ENCODE measurements around the gene LSM14B.
"Not testable (repeated sequence)": the region's sequence is repeated elsewhere in the genome, so short reads cannot be mapped to it uniquely, and the experiment has no call there.

LSM14B gene

GRCh38 chr20:62121776-62122653 is at the start of gene LSM14B:
TSS of gene LSM14B (plus strand) at chr20:62122475. CDS start at chr20:62122667, 192 bp downstream.
- peak; percentile 97 for DNase-seq

GRCh38 chr20:62073323-62073722 is 49.0 kb upstream of the LSM14B start:
- DNase-seq = no peak

- no peak for DNase-seq
These were observed 43.1 kb upstream of the LSM14B start for GRCh38 chr20:62079166-62079565.

GRCh38 chr20:62080249-62080990 is 41.9 kb upstream of the LSM14B start:
- no peak for DNase-seq

DNA sequence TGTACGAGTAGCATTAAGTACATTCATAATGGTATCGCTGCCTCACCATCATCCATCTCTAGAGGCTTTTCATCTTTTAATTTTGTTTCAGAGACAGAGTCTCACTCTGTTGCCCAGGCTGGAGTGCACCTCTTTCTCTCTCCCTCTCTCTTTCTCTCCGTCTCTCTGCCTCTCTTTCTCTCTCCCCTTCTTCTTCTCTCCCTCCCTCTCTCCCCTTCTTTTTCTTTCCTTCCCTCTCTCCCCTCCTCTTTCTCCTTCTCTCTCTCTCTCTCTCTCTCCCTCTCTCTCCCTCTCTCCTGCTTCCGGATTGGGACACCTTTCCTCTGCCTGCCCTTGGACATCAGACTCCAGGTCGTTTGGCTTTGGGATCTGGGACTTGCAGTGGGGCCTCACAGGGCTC is 39.0 kb upstream of the LSM14B start:
- DNase-seq = no peak

DNA sequence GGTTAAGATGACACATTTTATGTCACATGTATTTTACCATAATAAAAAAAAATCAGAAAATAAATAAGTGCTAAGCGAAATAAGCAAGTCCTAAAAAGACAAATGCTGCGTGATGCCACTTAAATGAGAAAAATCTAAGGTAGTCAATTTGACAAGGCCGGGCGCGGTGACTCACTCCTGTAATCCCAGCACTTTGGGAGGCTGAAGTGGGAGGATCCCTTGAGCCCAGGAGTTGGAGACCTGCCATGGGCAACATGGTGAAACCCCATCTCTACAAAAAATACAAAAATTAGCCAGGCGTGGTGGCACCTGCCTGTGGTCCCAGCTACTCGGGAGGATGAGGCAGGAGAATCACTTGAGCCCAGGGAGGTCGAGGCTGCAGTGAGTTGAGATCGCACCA is 38.1 kb upstream of the LSM14B start:
- DNase-seq = not testable (repeated sequence)

DNA sequence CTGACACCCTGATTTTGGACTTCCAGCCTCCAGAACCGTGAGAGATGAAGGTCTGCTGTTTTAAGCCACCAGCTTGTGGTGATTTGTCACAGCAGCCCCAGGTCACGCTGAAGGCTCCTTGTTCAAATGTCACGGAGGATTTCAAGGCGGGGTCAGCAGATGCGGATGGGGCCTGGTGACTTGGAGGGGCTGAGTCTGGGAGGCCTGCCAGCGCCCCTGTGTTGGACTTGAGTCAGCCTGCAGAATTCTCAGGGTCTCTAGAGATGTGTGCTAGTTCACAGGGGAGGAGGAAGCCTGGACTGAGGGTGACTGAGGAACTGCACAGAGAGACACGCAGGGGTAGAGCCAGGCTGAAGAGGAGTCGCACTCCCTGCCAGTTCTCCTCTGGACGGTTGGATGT is 37.1 kb upstream of the LSM14B start:
- DNase-seq = no peak

GRCh38 chr20:62087227-62087626 is 35.0 kb upstream of the LSM14B start:
- DNase-seq = no peak

GRCh38 chr20:62087632-62088031 is 34.6 kb upstream of the LSM14B start:
- no peak for DNase-seq

DNA sequence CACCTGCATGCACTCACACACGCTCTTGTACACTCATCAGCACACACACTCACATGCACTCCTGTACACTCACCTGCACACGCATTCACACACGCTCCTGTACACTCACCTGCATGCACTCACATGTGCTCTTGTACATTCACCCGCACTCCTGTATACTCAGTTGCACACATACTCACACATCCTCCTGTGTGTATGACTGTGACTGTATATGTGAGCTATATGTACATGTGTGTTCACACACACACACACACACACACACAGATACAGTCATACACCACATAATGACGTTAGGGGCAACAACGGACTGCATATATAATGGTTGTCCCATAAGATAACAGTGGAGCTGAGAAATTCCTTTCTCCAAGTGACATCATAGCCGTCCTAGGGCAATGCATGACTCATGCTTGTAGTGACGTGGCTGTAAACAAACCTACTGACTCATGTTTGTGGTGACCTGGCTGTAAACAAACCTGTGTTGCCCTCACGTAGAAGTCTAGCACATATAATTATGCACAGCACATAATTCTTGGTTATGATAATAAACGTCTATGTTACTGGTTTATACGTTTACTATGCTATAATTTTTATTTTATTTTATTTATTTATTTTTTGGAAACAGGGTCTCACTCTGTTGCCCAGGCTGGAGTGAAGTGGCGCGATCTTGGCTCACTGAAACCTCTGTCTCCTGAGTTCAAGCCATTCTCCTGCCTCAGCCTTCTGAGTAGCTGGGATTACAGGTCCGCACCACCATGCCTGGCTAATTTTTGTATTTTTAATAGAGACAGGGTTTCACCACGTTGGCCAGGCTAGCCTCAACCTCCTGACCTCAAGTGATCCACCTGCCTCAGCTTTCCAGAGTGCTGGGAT is 33.8 kb upstream of the LSM14B start:
- DNase-seq = no peak

DNA sequence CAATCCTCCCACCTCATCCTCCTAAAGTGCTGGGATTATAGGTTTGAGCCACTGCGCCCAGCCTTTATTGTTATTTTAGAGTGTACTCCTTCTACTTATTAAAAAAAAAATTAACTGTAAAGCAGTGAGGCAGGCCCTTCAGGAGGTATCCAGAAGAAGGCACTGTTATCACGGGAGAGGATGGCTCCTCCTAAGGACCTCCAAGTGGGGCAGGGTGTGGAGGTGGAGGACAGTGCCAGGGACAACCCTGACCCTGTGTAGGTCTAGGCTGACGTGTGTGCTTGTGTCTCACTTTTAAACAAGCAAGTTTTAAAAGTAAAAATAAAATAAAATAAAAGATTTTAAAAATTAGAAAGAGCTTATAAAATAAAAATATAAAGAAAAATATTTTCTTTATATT is 32.9 kb upstream of the LSM14B start:
- DNase-seq = no peak

DNA sequence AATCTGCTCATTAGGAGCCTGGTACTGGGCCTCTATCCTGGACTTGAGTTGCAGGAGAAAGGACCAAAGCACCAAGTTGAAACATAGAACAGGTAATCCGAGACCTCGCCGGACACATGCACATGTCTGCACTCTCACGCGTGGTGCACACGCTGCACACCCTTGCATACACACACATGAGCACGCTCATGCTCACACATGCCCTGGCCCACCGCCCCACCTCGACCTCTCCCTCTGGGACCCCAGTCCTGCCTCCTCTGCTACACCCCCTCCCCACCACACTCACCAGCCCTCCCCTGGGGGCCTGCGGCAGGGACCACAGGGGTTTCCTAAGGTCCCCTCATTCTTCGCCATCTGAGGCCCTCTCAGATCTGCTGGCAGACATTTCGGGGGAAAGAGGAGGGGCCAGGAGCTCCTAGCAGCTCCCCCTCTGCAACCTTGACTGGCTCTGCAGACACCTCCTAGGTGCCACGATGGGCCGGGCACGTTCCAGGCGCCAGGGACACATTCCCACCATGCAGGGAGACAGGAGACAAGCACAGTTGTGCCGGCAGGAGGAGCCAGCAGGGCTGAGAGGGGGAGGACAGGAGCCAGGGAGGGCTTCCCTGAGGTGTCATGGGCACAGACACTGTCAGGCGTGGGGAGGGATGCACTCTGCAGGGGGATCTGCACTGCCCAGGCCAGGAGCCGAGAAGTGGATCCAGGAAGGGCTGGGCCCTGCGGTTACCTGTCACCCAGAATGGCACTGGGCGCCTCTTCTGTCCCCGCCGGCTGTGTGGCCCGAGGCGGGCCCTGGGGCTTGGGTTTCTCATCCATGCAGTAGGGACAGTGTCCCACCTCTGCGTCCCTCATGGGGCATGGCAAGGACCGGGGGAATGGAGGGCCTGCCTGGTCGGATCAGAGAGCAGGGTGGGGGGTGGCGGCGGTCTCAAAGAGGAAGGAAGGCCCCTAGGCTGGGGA is 25.6 kb upstream of the LSM14B start:
- DNase-seq = no peak

- no peak for DNase-seq
These were observed 24.3 kb upstream of the LSM14B start for GRCh38 chr20:62097881-62098407.

- no peak for DNase-seq
These were observed 21.2 kb upstream of the LSM14B start for GRCh38 chr20:62101078-62101477.

DNA sequence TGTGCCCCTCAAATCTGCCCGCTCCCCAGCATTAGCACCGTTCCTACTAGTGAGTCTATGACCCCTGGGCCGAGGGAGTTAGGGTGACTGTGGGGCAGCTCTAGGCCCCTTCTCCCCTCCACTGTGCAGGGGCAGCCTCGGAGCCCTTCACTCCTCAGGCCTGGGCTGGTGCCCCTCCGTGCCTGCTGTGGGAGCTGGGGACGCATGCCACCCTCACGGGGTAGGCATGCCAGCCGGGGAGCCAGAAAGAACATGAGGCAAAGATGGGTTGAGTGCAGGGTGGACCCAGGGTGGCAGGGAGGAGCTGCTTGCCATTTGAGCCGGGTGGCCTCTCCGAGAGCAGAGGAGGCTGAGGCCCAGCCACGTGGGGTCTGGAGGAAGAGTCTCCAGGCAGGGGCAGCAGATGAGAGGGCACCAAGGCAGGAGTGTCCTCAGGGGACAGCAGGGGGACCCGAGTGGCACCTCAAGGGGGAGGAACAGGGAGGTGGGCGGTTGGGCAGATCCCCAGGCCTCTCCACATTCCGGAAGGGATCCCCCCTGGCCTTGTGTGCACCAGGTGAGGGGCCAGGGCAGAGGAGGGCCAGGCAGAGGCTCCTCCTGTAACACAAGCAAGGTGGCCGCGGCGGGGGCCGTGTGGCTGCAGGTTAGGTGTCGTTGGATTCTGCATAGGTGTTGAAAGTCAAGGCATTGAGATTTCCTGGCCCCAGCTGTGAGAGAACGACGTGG is 18.6 kb upstream of the LSM14B start:
- no peak for DNase-seq

DNA sequence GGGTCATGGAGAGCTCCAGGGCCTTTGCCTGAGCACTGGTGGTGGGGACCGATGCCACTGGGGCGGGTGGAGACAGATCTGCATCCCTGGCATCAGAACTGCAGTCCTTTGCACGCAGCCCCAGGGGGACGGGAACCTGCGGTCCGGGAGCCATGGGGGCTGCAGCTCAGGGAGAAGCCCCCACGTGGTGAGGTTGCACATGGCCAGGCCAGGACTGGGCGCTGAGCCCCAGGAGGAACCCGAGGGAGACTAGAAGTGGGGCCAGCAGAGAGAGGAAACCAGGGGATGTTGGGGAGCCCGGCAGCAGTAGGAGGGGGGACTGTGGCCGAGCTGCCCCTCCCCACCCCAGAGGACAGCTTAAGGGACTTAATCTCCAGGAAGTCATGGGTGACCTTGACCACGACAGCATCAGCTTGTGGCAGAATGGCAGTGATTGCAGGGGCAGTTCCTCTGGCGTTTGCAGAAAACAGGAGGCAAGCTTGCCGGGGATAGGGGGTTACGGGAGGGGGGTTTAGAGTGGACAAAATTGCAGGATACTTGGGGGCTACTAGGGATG is 18.0 kb upstream of the LSM14B start:
- no peak for DNase-seq

GRCh38 chr20:62104791-62105345 is 17.4 kb upstream of the LSM14B start:
- no peak for DNase-seq

DNA sequence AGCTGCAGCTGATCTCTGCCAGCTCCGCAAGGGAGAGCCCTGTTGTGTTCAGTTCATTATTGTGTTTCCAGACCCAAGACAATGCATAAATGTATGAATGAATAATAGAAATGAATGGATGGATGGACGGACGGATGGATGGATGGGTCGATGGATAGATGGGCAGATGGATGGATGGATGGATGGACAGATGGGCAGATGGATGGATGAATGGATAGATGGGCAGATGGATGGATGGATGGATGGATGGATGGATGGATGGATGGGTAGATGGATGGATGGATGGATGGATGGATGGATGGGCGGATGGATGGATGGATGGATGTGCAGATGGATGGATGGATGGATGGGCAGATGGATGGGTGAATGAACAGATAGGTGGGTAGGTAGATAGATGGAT is 16.7 kb upstream of the LSM14B start:
- DNase-seq = no peak

- no peak for DNase-seq
These were observed 11.1 kb upstream of the LSM14B start for GRCh38 chr20:62111148-62111547.

- DNase-seq = no peak
These were observed 9.9 kb upstream of the LSM14B start for GRCh38 chr20:62112368-62112767.
